Spleen (tissue), 11 donors: ENCODE data around the gene BABAM1. TPM values are rescaled to one million over a fixed set of nuclear protein-coding genes. Genes with fewer than 3 reads are reported as not detected.
A peak's percentile ranks its signal among the peaks of the same experiment; 100 is the strongest.

Source experiments
- DNase-seq: peaks from one replicate; pipeline ENCODE4 v3.0.0-alpha.2; 2020
- H3K27ac ChIP-seq, 8 donors: fragments of 200-600 bp; sonication (generic) in 7 of 8; 1 replicate in 4 of 8; 2 replicates in 4 of 8; pipeline versions ENCODE4 v1.5.0 to v1.8.0; 2016 to 2021; ENCODE audit warnings: inconsistent platforms in 4 of 8, mild to moderate bottlenecking in 4 of 8, moderate library complexity in 1 of 8
- H3K27me3 ChIP-seq, 7 donors: fragments of 200-600 bp; sonication (generic) in 6 of 7; replicated peaks in 1 of 7; 1 replicate in 4 of 7; 2 replicates in 3 of 7; pipeline versions ENCODE4 v1.5.0 to v1.8.0; 2016 to 2021; ENCODE audit warnings: inconsistent platforms in 3 of 7, mild to moderate bottlenecking in 1 of 7
- H3K36me3 ChIP-seq, 6 donors: fragments of 200-600 bp; sonication (generic) in 5 of 6; 1 replicate in 4 of 6; 2 replicates in 2 of 6; pipeline versions ENCODE4 v1.5.0 to v1.8.0; 2016 to 2021; ENCODE audit warnings: inconsistent platforms in 2 of 6
- H3K4me1 ChIP-seq, 6 donors: fragments of 200-600 bp; sonication (generic) in 5 of 6; 1 replicate in 3 of 6; 2 replicates in 3 of 6; pipeline versions ENCODE4 v1.5.0 to v1.8.0; 2016 to 2021; ENCODE audit warnings: inconsistent platforms in 3 of 6
- H3K4me3 ChIP-seq, 8 donors: fragments of 200-600 bp; sonication (generic) in 7 of 8; 1 replicate in 4 of 8; 2 replicates in 4 of 8; pipeline versions ENCODE4 v1.5.0 to v1.8.0; 2016 to 2021; ENCODE audit warnings: inconsistent platforms in 4 of 8, mild to moderate bottlenecking in 4 of 8, moderate library complexity in 2 of 8
- H3K9me3 ChIP-seq, 8 donors: fragments of 200-600 bp; sonication (generic) in 7 of 8; 1 replicate in 4 of 8; 2 replicates in 4 of 8; pipeline versions ENCODE4 v1.5.0 to v1.8.0; 2016 to 2021; ENCODE audit warnings: inconsistent platforms in 4 of 8
- POLR2A ChIP-seq, 3 donors: fragments of 450-650 bp; IDR thresholded peaks; one replicate each; pipeline ENCODE4 v1.5.1; 2017; ENCODE audit warnings: antibody characterized with exemption in 3 of 3, mild to moderate bottlenecking in 1 of 3
- POLR2AphosphoS5 ChIP-seq, 3 donors: sonication (generic); formaldehyde crosslinking; IDR thresholded peaks; one replicate each; pipeline ENCODE4 v1.5.1; 2017; ENCODE audit warnings: antibody characterized with exemption in 3 of 3
- WGBS, 5 donors: extraction: QIAGEN DNeasy Blood & Tissue Kit in 3 of 5; methylation state at CpG; one replicate each; pipeline versions ENCODE4 v1.1.5 to v1.1.7; 2013 to 2018; 5-methylcytosine and 5-hydroxymethylcytosine counted together
- intact Hi-C: fragments of 100-400 bp; cut with DNase I; formaldehyde crosslinking; loops from one replicate; pipeline ENCODE4 v1.15.0; 2023; ENCODE audit warnings: low total_unique reads
- polyA plus RNA-seq, 3 donors: library from polyadenylated mRNA; stranded (reverse); fragments of 200-250 nt; gene quantifications; one replicate each; pipeline ENCODE4 v1.2.1, GENCODE V29; 2013
- total RNA-seq, 7 donors: library from RNA; depleted of rRNA in 3 of 7; stranded (reverse); fragments of >200 nt in 3 of 7; fragmentation: NEBNext Ultra II Directional in 4 of 7; extraction: Animal tissue kit (Norgen Biotek cat#: 25700) in 4 of 7; gene quantifications; one replicate each; pipeline versions ENCODE4 v1.1.0 to v1.2.1, GENCODE V29; 2016 to 2021
- TF ChIP-seq, protein P1 (sequence below), 11 experiments: fragments of 200-600 bp in 7 of 11; fragments of 450-650 bp in 4 of 11; sonication (generic) in 4 of 11; IDR thresholded peaks in 8 of 11; conservative IDR thresholded peaks in 3 of 11; 1 replicate in 7 of 11; 2 replicates in 4 of 11; pipeline versions ENCODE4 v1.4.0 to v1.8.0; 2016 to 2021; ENCODE audit warnings: antibody characterized with exemption in 11 of 11, inconsistent platforms in 4 of 11, mild to moderate bottlenecking in 1 of 11
- donor health status: healthy with polysubstance abuse.
- donor health status: DM: no; HTN: no; CAD: no; lungs with moderate emphysema.
- donor health status: DM: no; HTN: no; CAD: no.
- donor health status: Bipolar disorder and iron deficiency.
- donor health status: healthy.
- donor health status: DM: no; HTN: no; CAD: no.
- donor health status: DM: yes; HTN: yes; CAD: no.

The BABAM1 gene
- total and polyA plus RNA-seq, 10 donors: 61.7 to 133 (median 76.9) TPM

DNA sequence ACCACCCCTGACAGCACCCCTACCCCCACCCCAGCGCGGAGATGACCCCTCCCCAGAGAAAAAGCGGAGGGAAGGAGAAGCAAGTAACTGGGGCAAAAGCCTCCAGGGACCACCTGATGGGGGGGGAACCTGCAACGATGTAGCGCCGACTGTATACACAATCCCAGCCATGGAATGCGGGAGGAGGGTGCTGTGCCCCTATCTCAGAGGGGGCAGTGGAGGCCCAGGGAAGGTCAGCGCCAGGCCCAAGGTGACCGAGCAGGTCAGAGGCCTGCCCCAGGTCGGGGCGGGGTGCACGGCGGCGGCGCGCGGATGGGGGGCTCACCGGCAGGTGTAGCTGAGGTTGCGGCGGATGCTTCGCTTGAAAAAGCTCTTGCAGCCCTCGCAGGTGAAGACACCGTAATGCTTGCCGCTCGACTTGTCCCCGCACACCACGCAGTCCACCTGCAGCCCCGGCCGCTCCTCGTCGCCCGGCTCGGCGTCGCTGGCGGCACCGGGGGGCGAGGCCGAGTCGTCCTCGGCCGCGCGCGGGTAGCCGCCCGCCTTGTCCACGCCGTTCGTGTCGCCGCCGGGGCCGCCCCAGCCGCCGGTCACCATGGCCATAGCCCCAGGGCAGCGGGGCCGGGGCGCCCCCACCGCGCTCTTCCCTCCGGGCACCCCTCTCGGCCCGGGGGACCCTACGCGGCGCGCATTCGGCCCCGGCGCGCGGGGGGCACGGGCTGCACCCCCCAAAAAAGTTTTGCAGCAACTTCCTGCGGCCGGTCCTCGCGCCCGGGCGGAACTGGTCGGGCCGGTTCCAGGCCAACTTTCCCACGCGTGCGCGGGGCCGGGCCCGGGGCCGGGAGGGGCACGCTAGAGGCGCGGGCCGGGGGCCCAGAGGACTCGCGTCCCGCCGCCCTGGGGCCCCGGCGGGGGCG, 22.4 kb upstream of the BABAM1 start:
- Histone ChIP-seq H3K27me3 (peaks cover 0 to 18% (median 0%) of the 10 kb centered on the region in 7 donors), H3K27ac (peak overlapping the region; percentile 42 to 84 (median 68)), H3K4me1 (peaks cover 10 to 55% (median 36%) of the 10 kb centered on the region in 6 donors), H3K9me3 (no peaks in the 10 kb centered on the region), H3K4me3 (peak overlapping the region; percentile 51 to 93 (median 66)), H3K36me3 (peaks cover 0 to 10% (median 0%) of the 10 kb centered on the region in 6 donors)
- peak; percentile 88 for DNase-seq
- intact Hi-C loops: no loop called here
- 3 to 29% (median 3%) methylated on average over 8 to 100 of the region's 100 CpGs for WGBS, 5 donors
- TF ChIP-seq, protein P1, sequence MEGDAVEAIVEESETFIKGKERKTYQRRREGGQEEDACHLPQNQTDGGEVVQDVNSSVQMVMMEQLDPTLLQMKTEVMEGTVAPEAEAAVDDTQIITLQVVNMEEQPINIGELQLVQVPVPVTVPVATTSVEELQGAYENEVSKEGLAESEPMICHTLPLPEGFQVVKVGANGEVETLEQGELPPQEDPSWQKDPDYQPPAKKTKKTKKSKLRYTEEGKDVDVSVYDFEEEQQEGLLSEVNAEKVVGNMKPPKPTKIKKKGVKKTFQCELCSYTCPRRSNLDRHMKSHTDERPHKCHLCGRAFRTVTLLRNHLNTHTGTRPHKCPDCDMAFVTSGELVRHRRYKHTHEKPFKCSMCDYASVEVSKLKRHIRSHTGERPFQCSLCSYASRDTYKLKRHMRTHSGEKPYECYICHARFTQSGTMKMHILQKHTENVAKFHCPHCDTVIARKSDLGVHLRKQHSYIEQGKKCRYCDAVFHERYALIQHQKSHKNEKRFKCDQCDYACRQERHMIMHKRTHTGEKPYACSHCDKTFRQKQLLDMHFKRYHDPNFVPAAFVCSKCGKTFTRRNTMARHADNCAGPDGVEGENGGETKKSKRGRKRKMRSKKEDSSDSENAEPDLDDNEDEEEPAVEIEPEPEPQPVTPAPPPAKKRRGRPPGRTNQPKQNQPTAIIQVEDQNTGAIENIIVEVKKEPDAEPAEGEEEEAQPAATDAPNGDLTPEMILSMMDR (IDR thresholded peaks at IDR 0.05 in 8 of 11, conservative IDR thresholded peaks at IDR 0.05 in 3 of 11): no peak
- TF ChIP-seq POLR2AphosphoS5 (IDR thresholded peaks at IDR 0.05) (no peak), POLR2A (IDR thresholded peaks at IDR 0.05) (no peak)

DNA sequence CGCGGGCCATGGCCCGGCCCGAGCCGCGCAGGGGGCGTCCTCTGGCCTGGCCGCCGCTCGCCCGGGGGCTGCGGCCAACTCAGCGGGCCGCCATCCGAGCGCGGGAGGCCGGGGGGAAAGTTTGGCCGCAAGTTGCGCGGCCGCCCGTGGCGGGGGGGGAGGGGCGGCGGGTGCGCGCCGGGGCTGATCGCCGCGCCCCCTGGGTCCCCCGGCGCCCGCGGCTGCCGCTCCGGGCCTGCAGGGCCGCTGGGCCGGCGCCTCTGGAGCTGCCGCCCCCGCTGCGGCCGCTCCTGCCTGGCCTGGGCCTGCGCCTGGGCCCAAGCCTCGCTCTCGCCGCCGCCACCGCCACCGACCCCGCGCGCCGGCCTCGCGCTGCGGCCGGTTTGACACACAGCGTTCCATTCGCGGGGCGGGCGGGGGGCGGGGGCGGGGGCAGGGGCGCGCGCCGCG, 21.7 kb upstream of the BABAM1 start, which contains the start of gene NR2F6:
Gene NR2F6 (minus strand): TSS at position 385 of the 450 bp plus-strand sequence. CDS start 699 bp downstream, outside the sequence.
- DNase-seq: no peak
- Histone ChIP-seq H3K4me1 (peaks cover 10 to 55% (median 36%) of the 10 kb centered on the region in 6 donors), H3K36me3 (peaks cover 0 to 3% (median 0%) of the 10 kb centered on the region in 6 donors), H3K27ac (peak within 1 kb of the TSS; percentile 42 to 84 (median 72)), H3K27me3 (peaks cover 0 to 18% (median 0%) of the 10 kb centered on the region in 7 donors), H3K9me3 (no peaks in the 10 kb centered on the region), H3K4me3 (peak within 1 kb of the TSS; percentile 51 to 93 (median 66))
- intact Hi-C loops: no loop called here
- WGBS, 5 donors: 0 to 1% (median 0%) methylated on average over 1 to 72 of the region's 72 CpGs; no CpG with 5 or more reads in 1 of the 5 donors
- TF ChIP-seq POLR2AphosphoS5 (IDR thresholded peaks at IDR 0.05): peak; percentile 67 to 71 (median 70)
- no peak for TF ChIP-seq POLR2A (IDR thresholded peaks at IDR 0.05)
- TF ChIP-seq, protein P1 (IDR thresholded peaks at IDR 0.05 in 8 of 11, conservative IDR thresholded peaks at IDR 0.05 in 3 of 11): no peak

DNA sequence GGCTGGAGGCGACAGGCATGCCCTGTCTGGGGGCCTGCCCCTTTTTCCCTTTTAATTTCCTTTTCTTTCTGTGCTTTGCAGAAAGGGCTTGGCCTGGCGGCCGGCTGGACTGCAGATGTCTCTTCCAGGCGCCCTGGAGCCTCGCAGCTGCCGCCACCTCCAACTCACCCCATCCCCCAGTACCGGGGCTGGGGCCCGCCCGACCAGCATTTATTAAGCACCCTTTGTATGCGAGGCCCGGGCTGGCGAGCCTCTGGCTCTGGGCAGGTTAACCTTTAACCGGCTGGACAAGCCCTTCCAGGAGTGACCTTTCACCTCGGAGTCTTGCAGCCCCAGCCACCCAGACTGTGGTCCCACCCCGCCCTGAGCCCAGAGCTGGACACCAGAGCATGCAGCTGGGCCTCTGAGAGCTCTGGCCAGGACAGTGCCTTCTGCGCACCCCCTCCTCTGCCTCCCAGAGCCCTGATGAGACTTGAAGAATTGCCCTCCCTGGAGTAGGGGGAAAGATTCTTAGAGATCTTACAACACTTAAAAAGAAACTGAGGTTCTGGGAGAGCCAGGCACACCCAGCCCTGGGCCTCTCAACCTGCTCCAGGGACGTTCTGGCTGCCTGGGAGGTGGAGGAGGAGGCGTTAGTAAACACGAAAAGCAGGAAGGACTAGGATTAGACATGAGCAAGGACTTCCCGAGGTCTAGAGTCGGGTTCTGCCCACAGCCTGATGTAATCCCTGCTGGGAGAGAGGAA, 20.4 kb upstream of the BABAM1 start:
- H3K27me3 ChIP-seq: peaks cover 0 to 18% (median 0%) of the 10 kb centered on the region in 7 donors
- H3K4me3 ChIP-seq: peak overlapping the region; percentile 13 to 93 (median 66)
- peaks cover 10 to 55% (median 34%) of the 10 kb centered on the region in 6 donors for H3K4me1 ChIP-seq
- DNase-seq: peak; percentile 83
- 19 to 28% (median 23%) methylated on average over 19 to 21 of the region's 21 CpGs for WGBS, 5 donors
- peak overlapping the region in 7 of 8 donors; percentile 41 to 84 (median 73) for H3K27ac ChIP-seq
- TF ChIP-seq, protein P1 (IDR thresholded peaks at IDR 0.05 in 8 of 11, conservative IDR thresholded peaks at IDR 0.05 in 3 of 11): no peak
- no peak for TF ChIP-seq POLR2A (IDR thresholded peaks at IDR 0.05)
- no peak for TF ChIP-seq POLR2AphosphoS5 (IDR thresholded peaks at IDR 0.05)
- no peaks in the 10 kb centered on the region for H3K9me3 ChIP-seq
- H3K36me3 ChIP-seq: peaks cover 0 to 6% (median 0%) of the 10 kb centered on the region in 6 donors
- intact Hi-C loops: no loop called here
